Mesendoderm (in vitro differentiated cells): ENCODE data around the gene PPP2R2C.

Experiments
- DNase-seq: peaks from one replicate; pipeline ENCODE4 v3.0.0; 2013
- H2AK5ac ChIP-seq: 2 replicates; pipeline ENCODE4 v1.6.1; 2013; ENCODE audit warnings: low read length, inconsistent platforms
- H2BK120ac ChIP-seq: 2 replicates; pipeline ENCODE4 v1.6.1; 2013; ENCODE audit warnings: low read depth, mild to moderate bottlenecking, low read length, moderate library complexity, mixed read lengths
- H2BK15ac ChIP-seq: replicated peaks from 2 replicates; pipeline ENCODE4 v1.6.1; 2013; ENCODE audit warnings: low read depth, mild to moderate bottlenecking, moderate library complexity
- H2BK5ac ChIP-seq: 2 replicates; pipeline ENCODE4 v1.6.1; 2013; ENCODE audit warnings: low read length, inconsistent platforms
- H3K18ac ChIP-seq: 2 replicates; pipeline ENCODE4 v1.6.1; 2013; ENCODE audit warnings: mild to moderate bottlenecking, low read length, mixed read lengths
- H3K23ac ChIP-seq: one replicate; pipeline ENCODE4 v1.6.1; 2013; ENCODE audit warnings: low read length
- H3K27ac ChIP-seq: 2 replicates; pipeline ENCODE4 v1.5.1; 2013; ENCODE audit warnings: low read depth, mild to moderate bottlenecking, inconsistent platforms, low read length, moderate library complexity
- H3K27me3 ChIP-seq: 2 replicates; pipeline ENCODE4 v1.6.1; 2013; ENCODE audit warnings: low read length, control low read depth, mild to moderate bottlenecking, inconsistent platforms; ENCODE audit not compliant: insufficient read depth, poor library complexity
- H3K36me3 ChIP-seq: 2 replicates; pipeline ENCODE4 v1.6.1; 2013; ENCODE audit warnings: low read length, inconsistent platforms; ENCODE audit not compliant: control insufficient read depth, insufficient read depth
- H3K4ac ChIP-seq: one replicate; pipeline ENCODE4 v1.6.1; 2013; ENCODE audit warnings: low read depth, mild to moderate bottlenecking, low read length, moderate library complexity
- H3K4me1 ChIP-seq: 2 replicates; pipeline ENCODE4 v1.6.1; 2013; ENCODE audit warnings: low read depth, low read length, inconsistent platforms; ENCODE audit not compliant: control insufficient read depth
- H3K4me2 ChIP-seq: 2 replicates; pipeline ENCODE4 v1.6.1; 2013; ENCODE audit warnings: low read length
- H3K4me3 ChIP-seq: 2 replicates; pipeline ENCODE4 v1.5.1; 2013; ENCODE audit warnings: mild to moderate bottlenecking, low read length
- H3K56ac ChIP-seq: one replicate; pipeline ENCODE4 v1.6.1; 2013; ENCODE audit warnings: low read length
- H3K79me1 ChIP-seq: 2 replicates; pipeline ENCODE4 v1.6.1; 2013; ENCODE audit warnings: low read length, inconsistent platforms
- H3K79me2 ChIP-seq: 2 replicates; pipeline ENCODE4 v1.6.1; 2013; ENCODE audit warnings: mild to moderate bottlenecking, low read length; ENCODE audit not compliant: control insufficient read depth, insufficient read depth
- H3K9ac ChIP-seq: 2 replicates; pipeline ENCODE4 v1.6.1; 2013; ENCODE audit warnings: low read length, inconsistent platforms
- H4K5ac ChIP-seq: one replicate; pipeline ENCODE4 v1.6.1; 2013; ENCODE audit warnings: low read length
- H4K8ac ChIP-seq: one replicate; pipeline ENCODE4 v1.6.1; 2013; ENCODE audit warnings: low read depth, mild to moderate bottlenecking, control low read depth, low read length, moderate library complexity
- WGBS: extraction: QIAGEN DNeasy Blood & Tissue Kit; methylation state at CpG from one replicate; pipeline ENCODE4 v1.1.7; 2013; ENCODE audit warnings: low lambda C conversion rate, missing lambda C conversion rate; ENCODE audit not compliant: insufficient coverage; ENCODE audit errors: extremely low coverage; 5-methylcytosine and 5-hydroxymethylcytosine counted together

Gene PPP2R2C

GRCh38 chr4:6386091-6386490 is 86.3 kb downstream of the PPP2R2C start:
- H4K8ac ChIP-seq, result no peak overlapping the region
- no peak overlapping the region for H3K9ac ChIP-seq
- no peak overlapping the region for H3K4ac ChIP-seq
- no peak overlapping the region for H3K4me3 ChIP-seq
- no peaks in the 10 kb centered on the region for H3K79me2 ChIP-seq
- H2BK120ac ChIP-seq, result no peak overlapping the region
- no peak overlapping the region for H2AK5ac ChIP-seq
- H2BK5ac ChIP-seq, result no peak overlapping the region
- H3K56ac ChIP-seq, result no peak overlapping the region
- H4K5ac ChIP-seq, result no peak overlapping the region
- DNase-seq, result no peak
- no peaks in the 10 kb centered on the region for H3K36me3 ChIP-seq
- H3K79me1 ChIP-seq, result no peaks in the 10 kb centered on the region
- no peaks in the 10 kb centered on the region for H3K27me3 ChIP-seq
- no peak overlapping the region for H3K18ac ChIP-seq
- no peak overlapping the region for H3K23ac ChIP-seq
- no CpG with 5 or more reads among the region's 7 CpGs for WGBS
- no peak overlapping the region for H3K4me2 ChIP-seq
- H3K27ac ChIP-seq, result no peak overlapping the region
- H2BK15ac ChIP-seq, result no peak overlapping the region
- H3K4me1 ChIP-seq, result no peaks in the 10 kb centered on the region

- H3K27me3 ChIP-seq, result no peaks in the 10 kb centered on the region
- no peaks in the 10 kb centered on the region for H3K36me3 ChIP-seq
- H3K56ac ChIP-seq, result no peak overlapping the region
- WGBS, result no CpG with 5 or more reads among the region's 2 CpGs
- H3K79me1 ChIP-seq, result no peaks in the 10 kb centered on the region
- H4K5ac ChIP-seq, result no peak overlapping the region
- H4K8ac ChIP-seq, result no peak overlapping the region
- H3K4me2 ChIP-seq, result no peak overlapping the region
- H2AK5ac ChIP-seq, result no peak overlapping the region
- no peak overlapping the region for H3K23ac ChIP-seq
- H3K79me2 ChIP-seq, result no peaks in the 10 kb centered on the region
- DNase-seq, result no peak
- no peak overlapping the region for H3K4me3 ChIP-seq
- H3K4ac ChIP-seq, result no peak overlapping the region
- H3K4me1 ChIP-seq, result no peaks in the 10 kb centered on the region
- H3K9ac ChIP-seq, result no peak overlapping the region
- H3K27ac ChIP-seq, result no peak overlapping the region
- H2BK5ac ChIP-seq, result no peak overlapping the region
- no peak overlapping the region for H2BK120ac ChIP-seq
- no peak overlapping the region for H3K18ac ChIP-seq
- H2BK15ac ChIP-seq, result no peak overlapping the region
These were observed 87.1 kb downstream of the PPP2R2C start for GRCh38 chr4:6385288-6385687.

GRCh38 chr4:6384541-6384940 is 87.9 kb downstream of the PPP2R2C start:
- Histone ChIP-seq H3K79me2 (no peaks in the 10 kb centered on the region), H3K4me2 (no peak overlapping the region), H3K9ac (no peak overlapping the region), H3K79me1 (no peaks in the 10 kb centered on the region), H2BK5ac (no peak overlapping the region), H3K27ac (no peak overlapping the region), H2BK15ac (no peak overlapping the region), H4K5ac (no peak overlapping the region), H2BK120ac (no peak overlapping the region), H3K23ac (no peak overlapping the region), H3K56ac (no peak overlapping the region), H3K4me3 (no peak overlapping the region), H2AK5ac (no peak overlapping the region), H3K18ac (no peak overlapping the region), H3K27me3 (no peaks in the 10 kb centered on the region), H3K4ac (no peak overlapping the region), H3K4me1 (no peaks in the 10 kb centered on the region), H3K36me3 (no peaks in the 10 kb centered on the region), H4K8ac (no peak overlapping the region)
- no CpG with 5 or more reads among the region's 3 CpGs for WGBS
- no peak for DNase-seq

- H3K79me1 ChIP-seq, result no peaks in the 10 kb centered on the region
- no peaks in the 10 kb centered on the region for H3K27me3 ChIP-seq
- no peak overlapping the region for H3K9ac ChIP-seq
- no peak overlapping the region for H4K8ac ChIP-seq
- no peak overlapping the region for H2AK5ac ChIP-seq
- H3K4me3 ChIP-seq, result no peak overlapping the region
- H2BK15ac ChIP-seq, result no peak overlapping the region
- no peak overlapping the region for H3K23ac ChIP-seq
- H3K36me3 ChIP-seq, result no peaks in the 10 kb centered on the region
- H3K4me2 ChIP-seq, result no peak overlapping the region
- no peak overlapping the region for H2BK5ac ChIP-seq
- WGBS, result no CpG with 5 or more reads among the region's 9 CpGs
- DNase-seq, result no peak
- no peaks in the 10 kb centered on the region for H3K4me1 ChIP-seq
- H3K27ac ChIP-seq, result no peak overlapping the region
- H3K4ac ChIP-seq, result no peak overlapping the region
- no peaks in the 10 kb centered on the region for H3K79me2 ChIP-seq
- no peak overlapping the region for H3K56ac ChIP-seq
- no peak overlapping the region for H4K5ac ChIP-seq
- H2BK120ac ChIP-seq, result no peak overlapping the region
- no peak overlapping the region for H3K18ac ChIP-seq
These were observed 88.5 kb downstream of the PPP2R2C start for GRCh38 chr4:6383929-6384328.

- Histone ChIP-seq H3K79me2 (no peaks in the 10 kb centered on the region), H3K18ac (no peak overlapping the region), H2BK120ac (no peak overlapping the region), H3K4ac (no peak overlapping the region), H3K56ac (no peak overlapping the region), H2AK5ac (no peak overlapping the region), H4K8ac (no peak overlapping the region), H3K27me3 (no peaks in the 10 kb centered on the region), H4K5ac (no peak overlapping the region), H3K36me3 (no peaks in the 10 kb centered on the region), H3K9ac (no peak overlapping the region), H3K4me3 (no peak overlapping the region), H3K23ac (no peak overlapping the region), H3K27ac (no peak overlapping the region), H3K4me1 (no peaks in the 10 kb centered on the region), H3K79me1 (no peaks in the 10 kb centered on the region), H2BK5ac (no peak overlapping the region), H2BK15ac (no peak overlapping the region), H3K4me2 (no peak overlapping the region)
- no CpG with 5 or more reads among the region's 10 CpGs for WGBS
- DNase-seq, result no peak
These were observed 89.4 kb downstream of the PPP2R2C start for GRCh38 chr4:6383009-6383404.

GRCh38 chr4:6381571-6382123 is 90.8 kb downstream of the PPP2R2C start:
- no peak overlapping the region for H4K8ac ChIP-seq

More at GRCh38 chr4:6381571-6382123, 90.8 kb downstream of the PPP2R2C start:
- no peak for DNase-seq
- H3K4ac ChIP-seq, result no peak overlapping the region
- H2BK5ac ChIP-seq, result no peak overlapping the region
- WGBS, result no CpG with 5 or more reads among the region's 4 CpGs
- no peak overlapping the region for H3K23ac ChIP-seq
- H3K79me1 ChIP-seq, result no peaks in the 10 kb centered on the region
- no peaks in the 10 kb centered on the region for H3K4me1 ChIP-seq
- H3K27ac ChIP-seq, result no peak overlapping the region
- H3K79me2 ChIP-seq, result no peaks in the 10 kb centered on the region
- no peak overlapping the region for H3K56ac ChIP-seq
- no peaks in the 10 kb centered on the region for H3K27me3 ChIP-seq
- no peak overlapping the region for H3K4me3 ChIP-seq
- H3K4me2 ChIP-seq, result no peak overlapping the region
- no peaks in the 10 kb centered on the region for H3K36me3 ChIP-seq
- H2AK5ac ChIP-seq, result no peak overlapping the region
- no peak overlapping the region for H4K5ac ChIP-seq
- no peak overlapping the region for H2BK120ac ChIP-seq
- H2BK15ac ChIP-seq, result no peak overlapping the region
- no peak overlapping the region for H3K18ac ChIP-seq
- H3K9ac ChIP-seq, result no peak overlapping the region
